Right ventricle myocardium superior (tissue), 1 donor: ENCODE data around the gene PTPN13. TPM values are rescaled to one million over a fixed set of nuclear protein-coding genes. Genes with fewer than 3 reads are reported as not detected.
"Not testable (repeated sequence)": the region's sequence is repeated elsewhere in the genome, so short reads cannot be mapped to it uniquely, and the experiment has no call there.

Experiments used
- ATAC-seq: fragments of 200-7000 bp; cut with Tn5 transposase; one replicate; pipeline ENCODE4 v1.9.1; 2020; ENCODE audit warnings: mild to moderate bottlenecking; ENCODE audit not compliant: poor library complexity
- DNase-seq: peaks from one replicate; pipeline ENCODE4 v3.0.0-alpha.2; 2020
- intact Hi-C: fragments of 100-400 bp; cut with DNase I; formaldehyde crosslinking; loops from one replicate; pipeline ENCODE4 v1.11.2; 2022
- total RNA-seq: library from RNA; stranded (reverse); fragmentation: NEBNext Ultra II Directional; extraction: Animal tissue kit (Norgen Biotek cat#: 25700); gene quantifications from one replicate; pipeline ENCODE4 v1.2.1, GENCODE V29; 2021
- donor health status: DM: no; HTN: yes; CAD: no; lungs with severe emphysema.

The PTPN13 gene
- total RNA-seq, 1 donor from 2014 or later = 3.1 TPM

DNA sequence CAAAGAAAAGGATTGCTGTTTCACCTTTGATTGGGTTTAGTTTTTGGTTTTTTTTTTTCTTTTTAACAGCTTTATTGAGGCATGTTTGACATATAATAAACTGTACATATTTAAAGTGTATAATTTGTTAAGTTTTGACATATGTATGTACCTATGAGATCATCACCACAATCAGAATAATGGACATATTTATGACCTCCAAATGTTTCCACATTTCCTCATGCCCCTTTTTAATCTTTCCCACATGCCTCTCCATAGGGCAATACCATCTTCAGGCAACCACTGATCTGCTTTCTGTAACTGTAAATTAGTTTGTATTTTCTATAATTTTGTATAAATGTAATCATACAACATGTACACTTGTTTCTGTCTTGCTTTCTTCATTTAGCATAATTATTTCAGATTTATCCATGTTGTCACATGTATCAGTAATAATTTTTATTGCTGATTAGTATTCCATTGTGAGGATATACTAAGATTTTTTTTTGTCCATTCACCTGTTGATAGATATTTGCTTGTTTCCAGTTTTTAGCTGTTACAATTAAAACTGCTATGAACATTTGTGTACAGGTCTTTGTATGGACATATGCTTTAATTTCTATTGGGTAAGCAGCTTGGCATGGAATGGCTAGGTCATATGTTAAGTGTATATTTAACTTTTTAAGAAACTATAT lies 33.5 kb downstream of the PTPN13 start:
- no peak for ATAC-seq
- intact Hi-C loops = no loop called here
- DNase-seq = no peak

- DNase-seq = no peak
- no peak for ATAC-seq
- intact Hi-C loops = no loop called here
These were observed 36.5 kb downstream of the PTPN13 start for GRCh38 chr4:86630629-86631028.

GRCh38 chr4:86631166-86631565 lies 37.1 kb downstream of the PTPN13 start:
- intact Hi-C loops = no loop called here
- DNase-seq = no peak
- ATAC-seq = no peak

GRCh38 chr4:86633854-86634253 lies 39.7 kb downstream of the PTPN13 start:
- intact Hi-C loops = no loop called here
- DNase-seq = no peak

DNA sequence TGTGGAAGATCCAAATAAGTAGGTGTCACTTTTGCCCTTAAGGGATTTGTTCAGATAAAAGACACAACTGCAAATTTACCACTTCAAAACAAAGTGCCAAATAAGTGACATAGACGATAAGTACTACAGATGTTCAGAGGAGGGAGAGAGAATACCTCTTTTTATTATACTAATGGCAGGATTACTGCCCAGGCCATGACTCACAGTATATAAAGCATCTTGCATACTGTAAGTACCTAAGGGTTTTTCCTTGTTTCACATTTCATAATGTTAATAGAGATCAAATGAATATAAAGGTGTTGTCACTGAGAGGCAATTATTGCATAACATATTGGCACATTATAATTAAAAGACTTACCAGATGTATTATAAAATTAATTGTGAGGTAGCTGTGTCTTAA lies 46.4 kb downstream of the PTPN13 start:
- DNase-seq (no peak), ATAC-seq (no peak)
- intact Hi-C loops = no loop called here

More at GRCh38 chr4:86633854-86634253, 39.7 kb downstream of the PTPN13 start:
- no peak for ATAC-seq

DNA sequence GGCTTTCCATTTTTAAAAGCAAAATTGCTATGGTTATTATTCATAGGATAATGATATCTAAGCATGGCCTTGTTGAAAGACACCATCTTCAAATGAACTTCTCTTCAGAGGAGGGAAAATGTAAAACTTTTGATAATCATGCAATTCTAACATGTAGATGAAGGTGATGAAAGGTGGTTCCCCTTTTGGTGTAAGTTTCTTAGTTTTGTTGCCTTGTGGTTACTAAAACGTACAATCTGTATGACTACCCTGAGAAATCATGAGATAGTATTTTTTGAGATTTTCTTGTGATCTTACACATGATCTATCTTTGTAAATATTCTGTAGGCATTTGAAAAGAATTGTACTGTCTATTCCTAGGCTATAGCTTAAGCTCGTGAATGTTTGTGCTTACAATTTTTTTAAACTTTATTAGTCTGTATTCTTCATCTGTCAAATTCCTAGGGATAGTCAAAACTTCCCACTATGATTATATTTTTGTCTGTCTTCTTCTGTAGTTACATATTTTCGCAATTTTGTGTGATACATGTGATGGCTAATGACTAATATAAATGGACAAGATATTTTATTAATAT lies 47.5 kb downstream of the PTPN13 start:
- intact Hi-C loops = no loop called here
- ATAC-seq (no peak), DNase-seq (no peak)

- intact Hi-C loops = no loop called here
- ATAC-seq = no peak
- DNase-seq = no peak
These were observed 50.8 kb downstream of the PTPN13 start for GRCh38 chr4:86644892-86645291.

- intact Hi-C loops = no loop called here
- DNase-seq (no peak), ATAC-seq (no peak)
These were observed 58.3 kb downstream of the PTPN13 start for GRCh38 chr4:86652332-86652932.

DNA sequence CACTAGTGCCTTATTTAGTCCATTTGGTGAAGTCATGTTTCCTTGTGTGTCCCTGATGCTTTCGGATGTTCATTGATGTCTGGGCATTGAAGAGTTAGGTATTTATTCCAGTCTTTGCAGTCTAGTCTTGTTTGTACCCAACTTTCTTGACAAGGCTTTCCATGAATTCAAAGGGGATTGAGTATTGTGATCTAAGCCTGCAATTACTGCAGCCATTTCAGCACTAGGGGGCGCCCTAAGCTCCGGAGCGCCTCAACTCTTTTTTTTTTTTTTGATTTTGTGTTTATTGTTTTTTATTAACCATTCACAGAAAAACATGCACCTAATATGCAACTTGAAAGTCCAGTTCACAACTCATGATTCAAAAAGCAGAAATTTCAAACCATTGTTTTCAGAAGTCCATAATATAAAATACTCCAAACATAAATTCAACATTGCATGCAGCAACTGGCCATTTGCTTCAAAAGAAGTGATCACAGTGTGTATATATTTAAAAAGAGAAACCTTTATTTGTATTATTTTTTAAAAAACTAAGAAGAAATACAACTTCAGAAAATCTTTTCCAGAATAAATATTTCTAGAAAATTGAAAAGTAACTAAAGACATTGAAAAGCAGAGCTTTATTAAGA lies 59.2 kb downstream of the PTPN13 start:
- intact Hi-C loops = no loop called here
- ATAC-seq (no peak), DNase-seq (no peak)

DNA sequence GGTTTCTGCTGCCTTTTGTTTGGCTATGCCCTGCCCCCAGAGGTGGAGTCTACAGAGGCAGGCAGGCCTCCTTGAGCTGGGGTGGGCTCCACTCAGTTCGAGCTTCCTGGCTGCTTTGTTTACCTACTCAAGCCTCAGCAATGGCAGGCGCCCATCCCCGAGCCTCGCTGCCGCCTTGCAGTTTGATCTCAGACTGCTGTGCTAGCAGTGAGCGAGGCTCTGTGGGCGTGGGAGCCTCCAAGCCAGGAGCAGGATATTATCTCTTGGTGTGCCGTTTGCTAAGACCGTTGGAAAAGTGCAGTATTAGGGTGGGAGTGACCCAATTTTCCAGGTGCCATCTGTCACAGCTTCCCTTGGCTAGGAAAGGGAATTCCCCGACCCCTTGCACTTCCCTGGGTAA lies 62.7 kb downstream of the PTPN13 start:
- peak; percentile 30 for DNase-seq
- ATAC-seq, intact Hi-C loops: not testable (repeated sequence)

DNA sequence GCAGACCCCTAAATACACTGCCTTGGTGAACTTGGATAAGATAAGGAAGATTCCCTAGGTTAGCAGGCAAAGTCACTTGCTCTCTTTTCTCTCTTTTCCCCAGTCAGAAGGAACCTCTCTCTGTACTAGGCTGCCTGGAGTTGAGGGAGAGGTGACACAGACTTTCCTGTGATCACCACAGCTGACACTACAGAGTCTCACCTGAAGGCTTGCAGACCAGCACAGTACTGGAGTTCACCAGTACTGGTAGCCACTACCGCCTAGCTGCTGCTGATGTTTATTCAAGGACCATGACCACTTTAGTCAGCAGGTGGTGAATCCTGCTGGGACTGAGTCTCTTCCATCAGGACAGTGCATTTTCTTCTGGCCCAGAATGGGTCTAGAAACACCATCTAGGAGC lies 63.3 kb downstream of the PTPN13 start:
- ATAC-seq (no peak), DNase-seq (no peak)
- intact Hi-C loops = no loop called here

DNA sequence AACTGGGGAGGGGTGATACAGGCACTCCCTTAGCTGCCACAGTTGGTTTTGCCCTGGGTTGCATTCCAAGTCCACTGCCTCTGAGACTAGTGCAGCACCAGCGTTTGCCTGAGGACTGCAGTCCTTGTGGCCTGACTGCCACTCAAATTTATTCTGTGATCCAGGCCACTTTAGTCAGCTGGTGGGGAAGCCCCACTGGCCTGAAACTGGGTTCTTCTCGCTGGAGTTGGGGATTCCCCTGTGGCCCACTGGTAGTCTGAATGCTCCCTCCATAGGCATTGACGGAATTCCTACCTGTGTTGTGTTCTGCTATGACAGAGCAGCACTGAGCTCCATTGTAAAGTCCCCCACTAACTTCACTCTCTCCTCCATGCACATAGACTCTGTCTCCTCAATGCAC lies 63.8 kb downstream of the PTPN13 start:
- ATAC-seq = no peak
- intact Hi-C loops = no loop called here
- DNase-seq = no peak

DNA sequence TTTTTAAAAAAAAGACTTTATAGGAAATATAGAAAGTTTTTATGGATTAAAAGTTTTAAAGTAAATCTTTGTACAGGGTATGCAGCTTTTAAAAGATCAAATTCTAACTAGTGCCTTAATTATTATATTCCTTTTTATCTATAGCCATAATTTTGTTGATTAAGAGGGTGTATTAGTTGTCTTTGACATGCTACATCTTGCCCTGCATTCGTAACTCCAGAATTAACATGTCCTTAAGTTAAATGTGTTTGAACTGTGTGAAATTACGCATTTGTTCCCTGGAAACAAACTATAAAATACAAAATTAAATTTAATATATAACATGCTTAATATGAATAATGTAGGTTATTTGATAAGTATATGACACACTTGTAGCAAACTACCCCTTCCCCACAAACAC lies 66.3 kb downstream of the PTPN13 start:
- DNase-seq (no peak), ATAC-seq (no peak)
- intact Hi-C loops = no loop called here

- intact Hi-C loops = no loop called here
- DNase-seq (no peak), ATAC-seq (no peak)
These were observed 66.9 kb downstream of the PTPN13 start for GRCh38 chr4:86661006-86661405.

DNA sequence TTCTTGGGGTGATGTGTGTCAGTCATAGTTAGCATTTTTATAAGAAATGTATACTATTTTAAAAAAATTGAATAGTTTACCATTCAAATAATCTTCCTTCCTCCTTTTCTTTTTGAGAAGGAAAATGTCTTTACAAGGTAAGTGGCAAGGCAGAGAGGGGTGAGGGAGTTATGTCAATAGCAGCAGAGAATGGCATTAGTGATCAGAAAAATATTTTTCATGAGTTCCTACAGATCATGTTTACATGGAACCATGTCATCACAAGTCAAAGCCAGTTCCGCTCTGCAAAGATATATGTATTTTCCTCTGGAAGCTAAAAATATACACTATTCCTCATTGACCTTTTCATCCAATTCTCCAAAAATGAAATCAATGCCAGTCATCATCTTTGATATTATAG lies 67.3 kb downstream of the PTPN13 start:
- DNase-seq (no peak), ATAC-seq (no peak)
- intact Hi-C loops = no loop called here

GRCh38 chr4:86664959-86665358 lies 70.8 kb downstream of the PTPN13 start:
- intact Hi-C loops = no loop called here
- no peak for ATAC-seq
- DNase-seq = no peak

DNA sequence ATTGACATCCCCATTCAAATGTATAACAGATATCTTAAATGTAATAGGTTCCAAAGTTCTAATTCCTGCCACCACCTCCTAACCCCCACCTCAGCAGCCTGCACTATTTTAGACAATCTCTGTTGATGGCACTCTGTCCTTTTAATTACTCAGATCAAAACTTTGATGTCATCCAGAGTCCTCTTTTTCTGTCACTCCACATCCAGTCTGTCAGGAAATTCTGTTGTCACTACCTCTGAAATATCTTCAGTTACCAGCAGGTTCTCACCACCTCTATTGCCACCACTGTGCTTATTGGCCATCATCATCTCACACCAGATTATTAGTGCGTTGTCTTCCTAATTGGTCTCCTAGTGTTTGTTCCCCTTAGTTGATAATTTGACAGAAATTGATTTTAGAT lies 76.2 kb downstream of the PTPN13 start:
- no peak for ATAC-seq
- no peak for DNase-seq
- intact Hi-C loops = no loop called here

DNA sequence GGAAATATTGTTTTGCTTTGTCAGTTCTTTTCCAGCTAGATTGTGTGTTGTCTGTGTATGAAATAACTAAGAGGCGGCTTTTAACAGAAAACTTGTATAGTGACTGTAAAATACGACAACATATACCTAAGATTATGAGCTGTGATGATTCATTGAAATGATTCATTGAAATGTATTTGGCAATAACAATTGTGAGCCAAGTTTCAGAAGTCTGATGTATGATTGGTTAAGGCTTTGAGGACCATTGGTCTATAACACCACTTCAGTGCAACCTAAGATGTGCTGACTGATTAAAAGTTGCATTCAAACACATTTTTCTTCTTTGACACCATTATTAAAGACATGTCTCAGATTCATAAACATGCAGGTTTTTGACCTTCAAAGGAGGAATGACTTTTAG lies 76.6 kb downstream of the PTPN13 start:
- ATAC-seq (no peak), DNase-seq (no peak)
- intact Hi-C loops = no loop called here

DNA sequence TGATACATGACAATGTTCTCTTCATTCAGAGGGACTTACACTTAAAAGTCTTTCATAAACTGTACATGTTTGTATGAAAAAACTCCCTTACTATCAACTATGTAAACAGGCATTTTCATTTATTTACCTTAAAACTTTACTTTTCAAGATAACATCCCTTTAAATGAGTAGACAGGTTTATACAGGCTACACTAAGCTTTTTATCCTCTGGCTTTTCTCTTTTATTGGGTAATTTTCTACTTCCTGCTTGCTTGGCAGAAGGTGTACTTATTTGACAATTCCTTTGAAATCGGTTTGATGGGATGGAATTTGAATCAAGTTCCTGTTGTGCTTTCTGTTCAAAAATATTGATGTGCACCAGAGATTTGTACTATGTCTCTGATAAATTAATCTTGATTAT lies 81.4 kb downstream of the PTPN13 start:
- intact Hi-C loops = no loop called here
- ATAC-seq (no peak), DNase-seq (no peak)

GRCh38 chr4:86678796-86679195 lies 84.7 kb downstream of the PTPN13 start:
- DNase-seq (no peak), ATAC-seq (no peak)
- intact Hi-C loops = no loop called here
